Transverse colon (tissue), 4 donors: ENCODE results near the gene FUT3. TPM values are rescaled to one million over a fixed set of nuclear protein-coding genes. Genes with fewer than 3 reads are reported as not detected.
"Not testable (repeated sequence)": the region's sequence is repeated elsewhere in the genome, so short reads cannot be mapped to it uniquely, and the experiment has no call there.

Experiments used
- DNase-seq: peaks from one replicate; pipeline ENCODE4 v3.0.0-alpha.2; 2019
- H3K27ac ChIP-seq, 4 donors: fragments of 200-600 bp; sonication (generic); 2 replicates each; pipeline ENCODE4 v1.5.1; 2016 to 2018; ENCODE audit warnings: inconsistent platforms in 4 of 4
- H3K27me3 ChIP-seq: fragments of 200-600 bp; sonication (generic); 2 replicates; pipeline ENCODE4 v1.5.1; 2017; ENCODE audit warnings: inconsistent platforms
- H3K36me3 ChIP-seq, 4 donors: fragments of 200-600 bp; sonication (generic); 2 replicates each; pipeline ENCODE4 v1.5.1; 2017 to 2019; ENCODE audit warnings: inconsistent platforms in 4 of 4
- H3K4me1 ChIP-seq, 4 donors: fragments of 200-600 bp; sonication (generic); 2 replicates each; pipeline ENCODE4 v1.5.1; 2017 to 2020; ENCODE audit warnings: inconsistent platforms in 4 of 4
- H3K4me3 ChIP-seq, 4 donors: fragments of 200-600 bp; sonication (generic); 1 replicate in 1 of 4; 2 replicates in 3 of 4; pipeline versions ENCODE4 v1.5.1 to v1.6.1; 2017 to 2019; ENCODE audit warnings: inconsistent platforms in 4 of 4
- H3K9me3 ChIP-seq, 2 donors: fragments of 200-600 bp; sonication (generic); 2 replicates each; pipeline ENCODE4 v1.5.1; 2017 to 2019; ENCODE audit warnings: inconsistent platforms in 2 of 2
- EP300 ChIP-seq: sonication (generic); formaldehyde crosslinking; IDR thresholded peaks from one replicate; pipeline ENCODE4 v1.6.1; 2017; ENCODE audit warnings: antibody characterized with exemption, low read depth
- POLR2A ChIP-seq: fragments of 450-650 bp; IDR thresholded peaks from one replicate; pipeline ENCODE4 v1.6.1; 2016; ENCODE audit warnings: antibody characterized with exemption, mild to moderate bottlenecking, moderate library complexity
- POLR2AphosphoS5 ChIP-seq, 3 donors: sonication (generic); formaldehyde crosslinking; IDR thresholded peaks; one replicate each; pipeline ENCODE4 v1.6.1; 2016; ENCODE audit warnings: antibody characterized with exemption in 3 of 3
- WGBS, 2 donors: methylation state at CpG; one replicate each; pipeline ENCODE4 v1.1.5; 2018; ENCODE audit warnings: low coverage in 1 of 2; 5-methylcytosine and 5-hydroxymethylcytosine counted together
- in situ Hi-C, 4 donors: fragments of 200-750 bp; cut with MboI; loops; one replicate each; pipeline versions ENCODE4 v1.15.0 to v1.15.1; 2017; ENCODE audit warnings: low sequenced_read_pairs in 3 of 4, low pct_ligation_motif_present in 1 of 4, low pct_unique_long_range_greater_than_20kb in 1 of 4
- intact Hi-C: fragments of 100-400 bp; cut with DNase I; formaldehyde crosslinking; loops from one replicate; pipeline ENCODE4 v1.15.1; 2023; ENCODE audit warnings: low total_unique reads
- total RNA-seq, 4 donors: library from RNA; depleted of rRNA; stranded (reverse); fragments of >200 nt; gene quantifications; one replicate each; pipeline ENCODE4 v1.1.0, GENCODE V29; 2016
- TF ChIP-seq, protein P1 (sequence below), 5 experiments: fragments of 200-600 bp in 3 of 5; fragments of 450-650 bp in 2 of 5; sonication (generic) in 3 of 5; IDR thresholded peaks; 1 replicate in 2 of 5; 2 replicates in 3 of 5; pipeline ENCODE4 v1.5.1; 2016 to 2017; ENCODE audit warnings: antibody characterized with exemption in 5 of 5, inconsistent platforms in 3 of 5, mild to moderate bottlenecking in 2 of 5, moderate library complexity in 1 of 5

The FUT3 gene
- total RNA-seq, 4 donors from 2014 or later: 180 to 222 (median 191) TPM

GRCh38 chr19:5848621-5849020, 2.6 kb downstream of the FUT3 start:
- TF ChIP-seq POLR2A: peak; percentile 78
- peak; percentile 54 to 83 (median 60) for TF ChIP-seq POLR2AphosphoS5 (IDR thresholded peaks at IDR 0.05)
- H3K9me3 ChIP-seq, H3K27me3 ChIP-seq, intact Hi-C loops, in situ Hi-C loops, H3K36me3 ChIP-seq: not testable (repeated sequence)
- peaks cover 0 to 18% (median 10%) of the 10 kb centered on the region in 4 donors for H3K4me1 ChIP-seq
- peak overlapping the region in 3 of 4 donors; percentile 37 to 56 (median 40) for H3K4me3 ChIP-seq
- peak; percentile 65 for DNase-seq
- 32 to 44% methylated on average over 5 of the region's 5 CpGs for WGBS, 2 donors
- H3K27ac ChIP-seq: peak overlapping the region; percentile 83 to 87 (median 86)

DNA sequence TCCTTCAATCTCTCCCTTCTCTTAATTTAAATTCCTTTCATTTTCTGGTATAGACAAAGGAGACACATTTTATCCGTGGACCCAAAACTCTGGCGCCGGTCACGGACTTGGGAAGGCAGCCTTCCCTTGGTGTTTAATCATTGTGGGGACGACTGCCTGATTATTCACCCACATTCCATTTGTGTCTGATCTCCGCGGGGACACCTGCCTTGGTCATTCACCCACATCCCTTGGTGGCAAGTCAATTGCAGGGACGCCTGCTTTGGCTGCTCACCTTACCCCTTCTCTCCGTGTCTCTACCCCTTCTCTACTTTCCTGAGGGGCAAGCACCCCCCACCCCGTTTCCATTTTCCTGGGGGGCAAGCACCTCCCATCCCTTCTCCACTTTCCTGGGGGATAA, 3.4 kb downstream of the FUT3 start:
- H3K9me3 ChIP-seq, DNase-seq, H3K27me3 ChIP-seq, in situ Hi-C loops, intact Hi-C loops, H3K36me3 ChIP-seq: not testable (repeated sequence)
- Histone ChIP-seq H3K4me3 (peak overlapping the region in 3 of 4 donors; percentile 37 to 56 (median 40)), H3K27ac (peak overlapping the region; percentile 83 to 87 (median 86)), H3K4me1 (peaks cover 0 to 18% (median 10%) of the 10 kb centered on the region in 4 donors)
- WGBS, 2 donors: 55 to 60% methylated on average over 6 to 10 of the region's 10 CpGs

- Histone ChIP-seq H3K27ac (peak overlapping the region in 3 of 4 donors; percentile 83 to 87 (median 86)), H3K36me3 (no peaks in the 10 kb centered on the region), H3K9me3 (no peaks in the 10 kb centered on the region), H3K4me3 (no peak overlapping the region), H3K4me1 (peaks cover 0 to 25% (median 12%) of the 10 kb centered on the region in 4 donors), H3K27me3 (no peaks in the 10 kb centered on the region)
- WGBS, 2 donors: 70 to 84% methylated on average over 5 to 23 of the region's 24 CpGs
- in situ Hi-C loops (no loop called here), intact Hi-C loops (no loop called here)
- DNase-seq: no peak
- TF ChIP-seq EP300 (no peak), POLR2AphosphoS5 (IDR thresholded peaks at IDR 0.05) (no peak), POLR2A (no peak)
- TF ChIP-seq, protein P1, sequence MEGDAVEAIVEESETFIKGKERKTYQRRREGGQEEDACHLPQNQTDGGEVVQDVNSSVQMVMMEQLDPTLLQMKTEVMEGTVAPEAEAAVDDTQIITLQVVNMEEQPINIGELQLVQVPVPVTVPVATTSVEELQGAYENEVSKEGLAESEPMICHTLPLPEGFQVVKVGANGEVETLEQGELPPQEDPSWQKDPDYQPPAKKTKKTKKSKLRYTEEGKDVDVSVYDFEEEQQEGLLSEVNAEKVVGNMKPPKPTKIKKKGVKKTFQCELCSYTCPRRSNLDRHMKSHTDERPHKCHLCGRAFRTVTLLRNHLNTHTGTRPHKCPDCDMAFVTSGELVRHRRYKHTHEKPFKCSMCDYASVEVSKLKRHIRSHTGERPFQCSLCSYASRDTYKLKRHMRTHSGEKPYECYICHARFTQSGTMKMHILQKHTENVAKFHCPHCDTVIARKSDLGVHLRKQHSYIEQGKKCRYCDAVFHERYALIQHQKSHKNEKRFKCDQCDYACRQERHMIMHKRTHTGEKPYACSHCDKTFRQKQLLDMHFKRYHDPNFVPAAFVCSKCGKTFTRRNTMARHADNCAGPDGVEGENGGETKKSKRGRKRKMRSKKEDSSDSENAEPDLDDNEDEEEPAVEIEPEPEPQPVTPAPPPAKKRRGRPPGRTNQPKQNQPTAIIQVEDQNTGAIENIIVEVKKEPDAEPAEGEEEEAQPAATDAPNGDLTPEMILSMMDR (IDR thresholded peaks at IDR 0.05): no peak
These were observed 6.5 kb downstream of the FUT3 start for GRCh38 chr19:5844456-5845433.

DNA sequence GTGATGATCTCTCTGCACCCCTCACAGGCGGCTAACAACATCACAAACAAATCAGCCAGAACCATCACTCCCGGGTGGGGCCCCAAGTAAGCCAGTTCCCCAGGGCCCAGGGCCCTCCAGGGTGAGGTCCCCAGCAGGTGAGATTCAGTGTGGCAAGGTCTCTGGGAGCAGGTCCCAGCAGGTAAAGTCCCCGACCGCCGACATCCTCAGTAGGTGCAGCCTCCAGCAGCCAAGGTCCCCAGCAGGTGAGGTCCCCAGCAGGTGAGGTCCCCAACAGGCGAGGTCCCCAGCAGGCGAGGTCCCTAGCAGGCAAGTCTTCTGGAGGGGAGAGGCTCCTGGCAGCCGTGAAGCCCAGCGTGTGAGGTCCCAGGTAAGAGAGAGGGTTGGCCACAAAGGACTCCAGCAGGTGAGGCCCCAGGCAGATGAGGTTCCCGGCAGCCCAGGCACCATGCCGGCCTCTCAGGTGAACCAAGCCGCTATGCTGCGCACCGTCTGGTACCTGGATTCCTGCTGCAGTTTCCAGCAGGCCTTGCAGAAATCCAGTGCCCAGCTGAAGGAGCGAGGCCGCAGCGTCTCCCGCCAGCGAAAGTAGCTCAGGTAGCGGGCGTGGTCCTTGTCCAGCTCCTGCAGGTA, 7.8 kb downstream of the FUT3 start:
- in situ Hi-C loops: no loop called here
- intact Hi-C loops: no loop called here
- Histone ChIP-seq H3K9me3 (no peaks in the 10 kb centered on the region), H3K27me3 (no peaks in the 10 kb centered on the region), H3K27ac (no peak overlapping the region), H3K4me3 (no peak overlapping the region), H3K4me1 (peaks cover 0 to 36% (median 23%) of the 10 kb centered on the region in 4 donors), H3K36me3 (no peaks in the 10 kb centered on the region)
- DNase-seq: no peak
- TF ChIP-seq EP300 (no peak), POLR2A (no peak), POLR2AphosphoS5 (IDR thresholded peaks at IDR 0.05) (no peak)
- TF ChIP-seq, protein P1 (IDR thresholded peaks at IDR 0.05): no peak
- 80% methylated on average over 21 of the region's 21 CpGs; no CpG with 5 or more reads in 1 of the 2 donors for WGBS, 2 donors

GRCh38 chr19:5841735-5842111, 9.5 kb downstream of the FUT3 start:
- 58% methylated on average over 4 of the region's 6 CpGs; no CpG with 5 or more reads in 1 of the 2 donors for WGBS, 2 donors
- H3K27me3 ChIP-seq, H3K36me3 ChIP-seq, H3K4me3 ChIP-seq, intact Hi-C loops, DNase-seq, in situ Hi-C loops, H3K9me3 ChIP-seq: not testable (repeated sequence)
- peak overlapping the region; percentile 34 to 88 (median 76) for H3K27ac ChIP-seq
- peaks cover 0 to 38% (median 25%) of the 10 kb centered on the region in 4 donors for H3K4me1 ChIP-seq
